BJ (cell line): ENCODE data around the gene EPHA4. TPM values are rescaled to one million over a fixed set of nuclear protein-coding genes. Genes with fewer than 3 reads are reported as not detected.

ENCODE experiments used
- CTCF ChIA-PET: fragments of 350-600 bp; formaldehyde crosslinking; extraction: SDS; loops from one replicate; lab custom pipeline; 2021; ENCODE audit warnings: antibody characterized with exemption, inconsistent platforms; lab: Yijun Ruan, JAX
- POLR2A ChIA-PET: fragments of 300-600 bp; sonication (Branson Sonifier 250); formaldehyde crosslinking; extraction: SDS; loops from one replicate; lab custom pipeline; 2021; ENCODE audit warnings: antibody characterized with exemption; lab: Charles Lee
- DNase-seq: peaks from one replicate; pipeline ENCODE4 v3.0.0-alpha.2; 2011; ENCODE audit warnings: low read depth
- H3K27me3 ChIP-seq: 2 replicates; pipeline ENCODE4 v1.6.0; 2011; ENCODE audit warnings: low read length; ENCODE audit not compliant: control insufficient read depth, insufficient read depth
- H3K36me3 ChIP-seq: 2 replicates; pipeline ENCODE4 v1.5.1; 2011; ENCODE audit warnings: low read length; ENCODE audit not compliant: control insufficient read depth, insufficient read depth
- H3K4me3 ChIP-seq: 2 replicates; pipeline ENCODE4 v1.5.1; 2011; ENCODE audit warnings: low read depth, mild to moderate bottlenecking, control low read depth, low read length
- polyA plus RNA-seq: library from polyadenylated mRNA; depleted of rRNA; stranded (reverse); fragments of >200 nt; gene quantifications from 2 replicates; pipeline ENCODE4 v1.2.3, GENCODE V29; 2011
- TF ChIP-seq, protein P1 (sequence below): IDR thresholded peaks from 2 replicates; pipeline ENCODE4 v1.5.1; 2011; ENCODE audit warnings: low read depth, mild to moderate bottlenecking, control low read depth, inconsistent platforms, low read length, moderate library complexity; ENCODE audit not compliant: insufficient read depth

EPHA4 gene
- polyA plus RNA-seq, 1 experiment: 63.2 TPM

DNA sequence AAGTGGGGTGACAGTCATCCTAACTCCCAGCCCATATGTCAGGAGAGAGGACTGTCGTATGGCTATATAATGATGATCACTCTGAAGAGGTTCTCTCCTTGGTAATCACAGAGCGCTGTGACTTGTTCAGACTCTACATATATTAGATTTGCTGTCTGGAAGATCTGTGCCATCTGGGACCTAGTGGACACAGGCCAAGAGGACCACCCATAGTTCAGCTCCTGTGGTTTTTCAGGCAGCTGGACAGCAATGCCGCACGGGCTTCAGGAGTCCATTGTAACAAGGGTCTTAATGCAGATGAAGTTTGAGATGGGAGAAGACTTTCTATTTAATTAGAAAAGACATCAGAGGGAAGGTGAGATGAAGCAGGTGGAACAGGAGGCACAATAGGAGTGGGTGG lies 40.1 kb upstream of the EPHA4 start:
- CTCF ChIA-PET: no interaction called here

DNA sequence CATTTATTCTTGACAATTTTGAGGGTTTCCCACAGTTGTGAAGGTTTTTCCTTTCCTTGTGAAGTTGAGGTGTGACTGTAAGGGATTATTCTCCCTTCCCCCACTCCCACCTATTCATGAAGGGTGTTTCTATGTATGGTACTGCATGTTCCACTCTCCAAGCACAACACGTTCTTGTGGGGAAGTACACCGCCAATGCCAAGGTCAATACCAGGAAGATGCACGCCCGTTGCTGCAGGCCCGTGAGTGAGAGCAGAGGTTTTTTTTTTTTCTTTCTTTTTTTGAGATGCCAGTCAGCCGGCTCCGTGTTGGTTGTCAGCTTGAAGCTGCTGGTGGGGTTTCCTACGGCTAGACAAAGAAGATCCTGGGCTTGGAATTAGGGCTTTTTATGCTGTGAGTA lies 38.6 kb upstream of the EPHA4 start:
- POLR2A ChIA-PET: no interaction called here
- no peak for DNase-seq
- H3K27me3 ChIP-seq: no peaks in the 10 kb centered on the region
- no peak overlapping the region for H3K4me3 ChIP-seq
- CTCF ChIA-PET: no interaction called here
- TF ChIP-seq, protein P1, sequence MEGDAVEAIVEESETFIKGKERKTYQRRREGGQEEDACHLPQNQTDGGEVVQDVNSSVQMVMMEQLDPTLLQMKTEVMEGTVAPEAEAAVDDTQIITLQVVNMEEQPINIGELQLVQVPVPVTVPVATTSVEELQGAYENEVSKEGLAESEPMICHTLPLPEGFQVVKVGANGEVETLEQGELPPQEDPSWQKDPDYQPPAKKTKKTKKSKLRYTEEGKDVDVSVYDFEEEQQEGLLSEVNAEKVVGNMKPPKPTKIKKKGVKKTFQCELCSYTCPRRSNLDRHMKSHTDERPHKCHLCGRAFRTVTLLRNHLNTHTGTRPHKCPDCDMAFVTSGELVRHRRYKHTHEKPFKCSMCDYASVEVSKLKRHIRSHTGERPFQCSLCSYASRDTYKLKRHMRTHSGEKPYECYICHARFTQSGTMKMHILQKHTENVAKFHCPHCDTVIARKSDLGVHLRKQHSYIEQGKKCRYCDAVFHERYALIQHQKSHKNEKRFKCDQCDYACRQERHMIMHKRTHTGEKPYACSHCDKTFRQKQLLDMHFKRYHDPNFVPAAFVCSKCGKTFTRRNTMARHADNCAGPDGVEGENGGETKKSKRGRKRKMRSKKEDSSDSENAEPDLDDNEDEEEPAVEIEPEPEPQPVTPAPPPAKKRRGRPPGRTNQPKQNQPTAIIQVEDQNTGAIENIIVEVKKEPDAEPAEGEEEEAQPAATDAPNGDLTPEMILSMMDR: no peak
- H3K36me3 ChIP-seq: no peaks in the 10 kb centered on the region

More for the DNA sequence above, 40.1 kb upstream of the EPHA4 start:
- no peaks in the 10 kb centered on the region for H3K36me3 ChIP-seq
- TF ChIP-seq, protein P1: no peak
- H3K27me3 ChIP-seq: no peaks in the 10 kb centered on the region
- POLR2A ChIA-PET: no interaction called here
- no peak overlapping the region for H3K4me3 ChIP-seq
- DNase-seq: no peak

GRCh38 chr2:221610255-221610654 lies 38.2 kb upstream of the EPHA4 start:
- no peak for DNase-seq
- ChIA-PET CTCF (no interaction called here), POLR2A (no interaction called here)
- TF ChIP-seq, protein P1: no peak
- Histone ChIP-seq H3K36me3 (no peaks in the 10 kb centered on the region), H3K4me3 (no peak overlapping the region), H3K27me3 (no peaks in the 10 kb centered on the region)

DNA sequence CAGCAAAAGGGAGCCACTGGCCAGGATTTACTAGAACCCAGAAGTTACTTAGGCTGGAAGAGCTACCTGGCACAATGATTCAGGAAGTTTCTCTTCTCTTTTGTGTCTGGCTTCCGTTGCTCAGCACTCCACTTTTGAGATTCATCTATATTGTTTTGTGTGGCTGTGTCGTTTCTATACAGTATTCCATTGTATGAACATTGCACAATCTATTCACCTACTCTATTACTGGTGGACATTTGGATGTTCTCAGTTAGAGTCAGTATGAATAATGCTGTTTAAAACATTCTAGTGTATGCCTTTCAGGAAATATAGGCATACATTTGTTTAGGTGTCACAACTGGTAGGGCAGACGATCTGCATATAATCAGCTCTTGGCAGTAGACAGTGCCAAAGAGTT lies 36.3 kb upstream of the EPHA4 start:
- POLR2A ChIA-PET: no interaction called here

GRCh38 chr2:221606424-221606823 lies 34.3 kb upstream of the EPHA4 start:
- TF ChIP-seq, protein P1: no peak
- CTCF ChIA-PET: no interaction called here
- Histone ChIP-seq H3K4me3 (no peak overlapping the region), H3K27me3 (no peaks in the 10 kb centered on the region), H3K36me3 (no peaks in the 10 kb centered on the region)
- DNase-seq: no peak
- POLR2A ChIA-PET: no interaction called here

More for the DNA sequence above, 36.3 kb upstream of the EPHA4 start:
- Histone ChIP-seq H3K27me3 (no peaks in the 10 kb centered on the region), H3K4me3 (no peak overlapping the region), H3K36me3 (no peaks in the 10 kb centered on the region)
- TF ChIP-seq, protein P1: no peak
- DNase-seq: no peak
- CTCF ChIA-PET: no interaction called here
